Measurements from ENCODE around the gene CEP192.

The CEP192 gene

DNA sequence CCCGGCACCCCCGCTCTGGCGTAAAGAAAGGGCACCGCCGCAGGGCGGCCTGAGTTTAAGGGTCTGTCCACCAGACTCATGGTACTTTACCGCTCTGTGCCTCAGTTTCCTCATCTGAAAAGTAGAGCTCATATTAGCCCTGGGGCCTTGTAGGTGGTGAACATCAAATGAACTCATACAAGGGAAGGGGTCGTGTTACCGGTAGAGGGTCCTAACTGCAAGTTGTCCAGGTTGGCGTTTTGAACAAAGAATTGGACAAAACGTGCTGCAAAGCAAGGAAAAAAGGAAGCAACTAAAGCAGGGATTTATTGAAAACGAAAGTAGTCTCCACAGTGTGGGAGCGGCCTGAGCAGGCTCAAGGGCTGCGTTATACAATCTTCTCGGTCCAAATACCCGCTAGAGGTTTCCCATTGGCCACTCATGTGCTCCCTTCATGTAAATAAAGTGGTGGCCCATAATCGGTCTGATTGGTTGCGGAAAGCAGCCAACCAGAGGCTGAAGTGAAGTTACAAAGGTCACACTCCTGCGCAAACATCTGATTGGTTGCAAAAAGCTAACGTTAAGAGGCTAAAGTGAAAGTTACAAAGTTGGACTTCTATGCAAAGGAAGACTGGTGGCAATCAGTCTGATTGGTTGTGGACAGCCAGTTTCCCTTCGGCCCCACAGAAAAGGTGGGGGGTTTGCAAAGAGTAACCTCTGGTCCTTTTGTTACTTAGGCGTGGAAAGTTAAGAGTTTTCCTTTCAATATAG lies 146.7 kb downstream of the CEP192 start:
- DNase-seq (ENCODE audit: low read depth), result no peak
- TF ChIP-seq, protein P1, sequence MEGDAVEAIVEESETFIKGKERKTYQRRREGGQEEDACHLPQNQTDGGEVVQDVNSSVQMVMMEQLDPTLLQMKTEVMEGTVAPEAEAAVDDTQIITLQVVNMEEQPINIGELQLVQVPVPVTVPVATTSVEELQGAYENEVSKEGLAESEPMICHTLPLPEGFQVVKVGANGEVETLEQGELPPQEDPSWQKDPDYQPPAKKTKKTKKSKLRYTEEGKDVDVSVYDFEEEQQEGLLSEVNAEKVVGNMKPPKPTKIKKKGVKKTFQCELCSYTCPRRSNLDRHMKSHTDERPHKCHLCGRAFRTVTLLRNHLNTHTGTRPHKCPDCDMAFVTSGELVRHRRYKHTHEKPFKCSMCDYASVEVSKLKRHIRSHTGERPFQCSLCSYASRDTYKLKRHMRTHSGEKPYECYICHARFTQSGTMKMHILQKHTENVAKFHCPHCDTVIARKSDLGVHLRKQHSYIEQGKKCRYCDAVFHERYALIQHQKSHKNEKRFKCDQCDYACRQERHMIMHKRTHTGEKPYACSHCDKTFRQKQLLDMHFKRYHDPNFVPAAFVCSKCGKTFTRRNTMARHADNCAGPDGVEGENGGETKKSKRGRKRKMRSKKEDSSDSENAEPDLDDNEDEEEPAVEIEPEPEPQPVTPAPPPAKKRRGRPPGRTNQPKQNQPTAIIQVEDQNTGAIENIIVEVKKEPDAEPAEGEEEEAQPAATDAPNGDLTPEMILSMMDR (IDR thresholded peaks at IDR 0.05; ENCODE audit: low read depth, low read length, missing control alignments), result no peak
- in situ Hi-C loops (cut with HindIII; ENCODE audit: low sequenced_read_pairs), result no loop called here
- H3K4me3 ChIP-seq (ENCODE audit: low read depth, low read length), result peak overlapping the region; percentile 49

DNA sequence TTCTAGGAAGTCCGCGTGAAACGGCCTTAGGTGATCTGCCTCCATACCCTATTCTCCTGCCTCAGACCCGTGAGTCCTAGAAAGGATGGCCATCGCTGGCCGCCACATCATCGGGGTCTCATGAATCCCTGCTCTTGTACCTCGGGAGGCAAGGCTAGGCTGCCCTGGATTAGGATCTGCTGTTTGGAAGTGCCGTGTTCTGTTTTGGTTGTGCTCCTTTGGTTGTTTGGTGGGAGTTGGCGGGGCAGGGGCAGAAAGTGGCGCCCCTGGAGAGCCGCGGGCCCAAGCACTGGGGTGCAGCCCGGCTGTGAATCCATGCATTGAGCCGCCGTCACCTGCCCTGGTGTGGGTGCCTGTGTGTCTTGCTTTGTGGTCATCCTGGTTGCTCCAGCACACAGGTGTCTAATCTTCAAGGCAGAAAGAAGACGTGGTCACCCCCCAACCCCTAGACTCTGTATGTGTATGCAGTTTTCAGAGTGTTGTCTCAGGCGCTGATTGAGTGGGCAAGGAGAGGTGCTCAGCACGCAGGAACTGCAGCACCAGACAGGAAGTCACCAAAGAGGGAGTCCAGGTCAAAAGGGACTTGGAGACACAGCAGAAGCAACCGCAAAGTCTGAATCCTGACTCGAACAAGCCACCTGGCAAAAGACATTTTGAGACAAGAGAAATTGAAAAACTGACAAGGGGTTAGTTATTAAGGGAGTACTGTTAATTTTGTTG lies 147.4 kb downstream of the CEP192 start:
- no peak overlapping the region for H3K4me3 ChIP-seq (ENCODE audit: low read depth, low read length)
- no peak for DNase-seq (ENCODE audit: low read depth)
- TF ChIP-seq, protein P1 (IDR thresholded peaks at IDR 0.05; ENCODE audit: low read depth, low read length, missing control alignments), result no peak
- in situ Hi-C loops (cut with HindIII; ENCODE audit: low sequenced_read_pairs), result no loop called here

DNA sequence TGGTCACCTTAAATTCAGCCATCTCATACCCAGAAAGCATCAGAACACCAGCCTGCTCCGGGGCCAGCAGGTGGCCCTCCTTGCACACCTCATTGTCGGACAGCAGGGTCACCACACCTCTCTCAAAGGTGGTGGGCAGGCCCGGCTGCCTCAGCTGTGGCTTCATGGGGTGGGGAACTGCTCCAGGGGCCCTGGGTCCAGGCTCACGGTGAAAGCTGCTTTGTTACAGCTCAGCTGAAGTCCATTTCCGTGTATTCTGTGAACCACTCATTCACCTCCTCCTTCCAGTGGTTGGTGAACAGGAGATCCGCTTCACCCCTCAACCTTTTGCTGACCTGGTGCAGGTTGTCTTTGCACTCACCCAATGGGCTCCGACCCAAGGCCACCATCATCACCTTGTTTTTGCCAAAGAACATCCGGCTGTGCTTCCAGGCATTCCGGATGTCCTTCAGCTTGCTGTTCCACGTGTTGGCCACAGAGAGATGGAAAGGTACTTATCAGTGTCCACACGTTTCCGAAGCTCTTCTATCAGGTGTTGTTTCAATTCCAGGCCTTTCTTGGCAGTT lies 148.8 kb downstream of the CEP192 start:
- no peak overlapping the region for H3K4me3 ChIP-seq (ENCODE audit: low read depth, low read length)
- in situ Hi-C loops (cut with HindIII; ENCODE audit: low sequenced_read_pairs), result no loop called here
- TF ChIP-seq, protein P1 (IDR thresholded peaks at IDR 0.05; ENCODE audit: low read depth, low read length, missing control alignments), result no peak
- DNase-seq (ENCODE audit: low read depth), result no peak

DNA sequence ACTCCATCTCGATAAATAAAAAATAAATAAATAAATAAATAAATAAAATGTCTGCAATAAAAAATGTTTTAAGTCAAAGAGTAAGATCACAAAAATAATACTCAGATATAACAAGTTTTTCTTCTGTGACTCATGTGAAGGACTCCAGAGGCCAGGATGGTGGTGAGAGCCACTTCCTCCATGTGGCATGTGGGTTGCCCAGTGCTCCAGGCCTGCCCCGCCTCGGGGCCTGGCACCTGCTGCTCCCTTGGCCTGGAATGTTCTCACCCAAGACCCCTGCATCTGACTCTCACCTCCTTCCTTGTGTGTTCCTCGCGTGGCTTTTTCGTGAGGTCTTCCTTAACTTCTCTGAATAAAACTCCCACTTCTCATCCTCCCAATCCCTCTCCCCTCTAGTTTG lies 150.0 kb downstream of the CEP192 start:
- TF ChIP-seq, protein P1 (IDR thresholded peaks at IDR 0.05; ENCODE audit: low read depth, low read length, missing control alignments), result no peak
- in situ Hi-C loops (cut with HindIII; ENCODE audit: low sequenced_read_pairs), result no loop called here
- H3K4me3 ChIP-seq (ENCODE audit: low read depth, low read length), result no peak overlapping the region
- no peak for DNase-seq (ENCODE audit: low read depth)

DNA sequence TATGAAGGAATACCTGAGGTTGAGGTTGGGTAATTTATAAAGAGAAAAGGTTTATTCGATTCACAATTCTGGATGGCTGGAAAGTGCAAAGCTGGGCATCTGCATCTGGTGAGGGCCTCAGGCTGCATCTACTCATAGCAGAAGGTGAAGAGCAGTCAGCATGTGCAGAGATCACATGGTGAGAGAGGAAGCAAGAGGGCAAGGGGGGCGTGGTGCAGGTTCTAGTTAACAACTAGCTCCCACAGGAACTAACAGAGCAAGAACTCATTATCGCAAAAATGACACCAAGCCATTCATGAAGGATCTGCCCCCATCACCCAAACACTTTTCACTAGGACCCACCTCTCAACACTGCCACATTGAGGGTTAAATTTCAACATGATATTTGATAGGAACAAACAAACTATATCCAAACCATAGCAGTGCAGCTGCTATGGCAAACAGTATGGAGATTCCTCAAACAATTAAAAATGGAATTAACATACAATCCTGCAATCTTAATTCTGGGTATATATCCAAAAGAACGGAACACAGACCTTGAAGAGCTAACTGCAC lies 154.6 kb downstream of the CEP192 start:
- in situ Hi-C loops (cut with HindIII; ENCODE audit: low sequenced_read_pairs), result no loop called here

DNA sequence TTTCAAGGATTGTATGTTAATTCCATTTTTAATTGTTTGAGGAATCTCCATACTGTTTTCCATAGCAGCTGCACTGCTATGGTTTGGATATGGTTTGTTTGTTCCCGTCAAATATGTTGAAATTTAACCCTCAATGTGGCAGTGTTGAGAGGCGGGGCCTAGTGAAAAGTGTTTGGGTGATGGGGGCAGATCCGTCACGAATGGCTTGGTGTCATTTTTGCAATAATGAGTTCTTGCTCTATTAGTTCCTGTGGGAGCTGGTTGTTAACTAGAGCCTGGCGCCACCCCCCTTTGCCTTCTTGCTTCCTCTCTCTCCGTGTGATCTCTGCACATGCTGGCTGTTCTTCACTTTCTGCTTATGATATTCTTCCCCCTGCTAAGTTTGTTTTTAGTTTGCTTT lies 156.0 kb downstream of the CEP192 start:
- DNase-seq (ENCODE audit: low read depth), result no peak
- TF ChIP-seq, protein P1 (IDR thresholded peaks at IDR 0.05; ENCODE audit: low read depth, low read length, missing control alignments), result no peak

More for the DNA sequence above, 154.6 kb downstream of the CEP192 start:
- no peak overlapping the region for H3K4me3 ChIP-seq (ENCODE audit: low read depth, low read length)
- no peak for DNase-seq (ENCODE audit: low read depth)
- TF ChIP-seq, protein P1 (IDR thresholded peaks at IDR 0.05; ENCODE audit: low read depth, low read length, missing control alignments), result no peak

More for the DNA sequence above, 156.0 kb downstream of the CEP192 start:
- in situ Hi-C loops (cut with HindIII; ENCODE audit: low sequenced_read_pairs), result no loop called here
- H3K4me3 ChIP-seq (ENCODE audit: low read depth, low read length), result no peak overlapping the region
